Neural cell (in vitro differentiated cells): Measurements from ENCODE around the gene TSPAN4. TPM values are rescaled to one million over a fixed set of nuclear protein-coding genes. Genes with fewer than 3 reads are reported as not detected.

Source experiments
- H2AFZ ChIP-seq: fragments of 200-600, 300-800 bp; sonication (generic), shearing (Covaris generic); 2 replicates; pipeline ENCODE4 v1.6.0; 2014; ENCODE audit warnings: low read depth, mild to moderate bottlenecking, antibody characterized with exemption, low read length, moderate library complexity
- H3F3A ChIP-seq: fragments of 200-600 bp; shearing (Covaris generic); 2 replicates; pipeline ENCODE4 v1.6.1; 2016; ENCODE audit warnings: mild to moderate bottlenecking, moderate library complexity, mixed read lengths, antibody characterized with exemption, low read length; ENCODE audit not compliant: insufficient read depth, poor library complexity, severe bottlenecking
- H3K27ac ChIP-seq: fragments of 200-600, 300-800 bp; sonication (generic), shearing (Covaris generic); 2 replicates; pipeline ENCODE4 v1.5.1; 2014; ENCODE audit warnings: mild to moderate bottlenecking, low read length, moderate library complexity
- H3K27me3 ChIP-seq: fragments of 300-800, 200-600 bp; sonication (generic), shearing (Covaris generic); 2 replicates; pipeline ENCODE4 v1.6.0; 2014; ENCODE audit warnings: mild to moderate bottlenecking, low read depth, low read length, moderate library complexity; ENCODE audit not compliant: insufficient read depth
- H3K36me3 ChIP-seq: fragments of 300-800, 200-600 bp; sonication (generic), shearing (Covaris generic); 2 replicates; pipeline ENCODE4 v1.5.1; 2014; ENCODE audit warnings: mild to moderate bottlenecking, antibody characterized with exemption, low read length, moderate library complexity; ENCODE audit not compliant: insufficient read depth
- H3K4me2 ChIP-seq: fragments of 300-800, 200-600 bp; sonication (generic), shearing (Covaris generic); 2 replicates; pipeline ENCODE4 v1.6.0; 2014; ENCODE audit warnings: mild to moderate bottlenecking, low read length
- H3K4me3 ChIP-seq: fragments of 300-800, 200-600 bp; sonication (generic), shearing (Covaris generic); 2 replicates; pipeline ENCODE4 v1.5.1; 2014; ENCODE audit warnings: mild to moderate bottlenecking, low read length, moderate library complexity
- H3K79me2 ChIP-seq: fragments of 200-600 bp; shearing (Covaris generic); replicated peaks from 2 replicates; pipeline ENCODE4 v1.6.0; 2014; ENCODE audit warnings: mild to moderate bottlenecking, low read length, moderate library complexity; ENCODE audit not compliant: insufficient read depth
- H3K9ac ChIP-seq: fragments of 300-800, 200-600 bp; sonication (generic), shearing (Covaris generic); 2 replicates; pipeline ENCODE4 v1.6.1; 2016; ENCODE audit warnings: mild to moderate bottlenecking, low read length, mixed read lengths
- H3K9me2 ChIP-seq: fragments of 200-600 bp; shearing (Covaris generic); 2 replicates; pipeline ENCODE4 v1.6.1; 2016; ENCODE audit warnings: mild to moderate bottlenecking, low read length, mixed read lengths; ENCODE audit not compliant: insufficient read depth
- H3K9me3 ChIP-seq: fragments of 200-600, 300-800 bp; sonication (generic), shearing (Covaris generic); 2 replicates; pipeline ENCODE4 v1.6.1; 2016; ENCODE audit warnings: mild to moderate bottlenecking, mixed run types, low read length, moderate library complexity, mixed read lengths
- H4K20me1 ChIP-seq: fragments of 200-600 bp; shearing (Covaris generic); 2 replicates; pipeline ENCODE4 v1.6.1; 2016; ENCODE audit warnings: mild to moderate bottlenecking, mixed run types; ENCODE audit not compliant: insufficient read depth
- EP300 ChIP-seq: fragments of 450-650 bp; conservative IDR thresholded peaks from 2 replicates; pipeline ENCODE4 v1.6.1; 2014; ENCODE audit warnings: antibody characterized with exemption, mild to moderate bottlenecking, moderate library complexity; ENCODE audit not compliant: poor library complexity, severe bottlenecking
- EZH2 ChIP-seq: fragments of 200-600, 300-800 bp; shearing (Covaris generic), sonication (generic); IDR thresholded peaks from 2 replicates; pipeline ENCODE4 v1.6.1; 2014; ENCODE audit warnings: antibody characterized with exemption, low read length, borderline replicate concordance, mild to moderate bottlenecking; ENCODE audit not compliant: insufficient read depth, poor library complexity, severe bottlenecking
- MXI1 ChIP-seq: fragments of 450-650 bp; conservative IDR thresholded peaks from 2 replicates; pipeline ENCODE4 v1.6.1; 2014; ENCODE audit warnings: antibody characterized with exemption, mild to moderate bottlenecking; ENCODE audit not compliant: poor library complexity, severe bottlenecking
- POLR2AphosphoS5 ChIP-seq: IDR thresholded peaks from 2 replicates; pipeline ENCODE4 v1.6.1; 2012
- RAD21 ChIP-seq: fragments of 450-650 bp; conservative IDR thresholded peaks from 2 replicates; pipeline ENCODE4 v1.6.1; 2014; ENCODE audit warnings: antibody characterized with exemption, mild to moderate bottlenecking, moderate library complexity
- SMC3 ChIP-seq: fragments of 450-650 bp; conservative IDR thresholded peaks from 2 replicates; pipeline ENCODE4 v1.6.1; 2014; ENCODE audit warnings: antibody characterized with exemption, mild to moderate bottlenecking, moderate library complexity; ENCODE audit not compliant: poor library complexity
- TAF1 ChIP-seq: IDR thresholded peaks from 2 replicates; pipeline ENCODE4 v1.6.1; 2012; ENCODE audit warnings: low read depth
- polyA plus RNA-seq: library from polyadenylated mRNA; depleted of rRNA; stranded (reverse); fragments of >200 nt; gene quantifications from 2 replicates; pipeline ENCODE4 v1.2.3, GENCODE V29; 2014
- TF ChIP-seq, protein P1 (sequence below): IDR thresholded peaks from 2 replicates; pipeline ENCODE4 v1.6.1; 2012; ENCODE audit warnings: borderline replicate concordance
- TF ChIP-seq, protein P2 (sequence below): fragments of 450-650 bp; IDR thresholded peaks from 2 replicates; pipeline ENCODE4 v1.5.1; 2014; ENCODE audit warnings: antibody characterized with exemption, mild to moderate bottlenecking, moderate library complexity; ENCODE audit not compliant: poor library complexity, severe bottlenecking

TSPAN4 gene
- polyA plus RNA-seq, 1 donor from 2014 or later, result 68.1 TPM

DNA sequence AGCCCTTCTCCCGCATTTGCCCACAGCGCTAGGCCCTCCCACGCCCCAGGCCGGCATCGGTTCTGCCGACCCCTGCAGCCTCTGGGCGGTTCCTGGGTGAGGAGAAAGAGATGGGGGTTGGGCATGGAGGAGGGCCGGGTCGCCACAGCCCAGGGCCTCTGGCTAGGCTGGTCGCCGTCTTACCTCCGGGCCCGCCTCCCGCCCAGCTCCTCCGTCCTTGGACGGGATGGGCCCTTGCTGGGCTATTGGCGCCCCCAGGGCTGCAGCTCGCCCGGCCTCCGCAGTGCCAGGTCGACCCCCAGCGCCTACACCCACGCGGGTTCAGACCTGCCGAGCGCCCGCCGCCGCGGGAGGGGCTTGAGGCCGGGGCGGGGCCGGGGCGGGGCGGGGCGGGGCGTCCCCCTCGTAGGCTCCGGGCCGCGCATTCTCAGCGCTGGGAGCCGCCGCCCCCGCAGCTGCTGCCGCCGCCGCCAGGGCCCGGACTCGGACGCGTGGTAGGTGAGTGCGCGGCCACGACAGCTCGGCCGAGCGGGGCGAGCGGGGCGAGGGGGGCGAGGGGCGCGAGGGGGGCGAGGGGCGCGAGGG lies 10.0 kb upstream of the TSPAN4 start, which contains the start of gene CD151:
TSS of gene CD151 (plus strand) at position 424 of the 585 bp plus-strand sequence. CDS start 3,118 bp downstream, outside the sequence.
- Histone ChIP-seq H3K27ac (peak within 1 kb of the TSS; percentile 34), H3K27me3 (peaks cover 28% of the 10 kb centered on the region), H2AFZ (no peak within 1 kb of the TSS), H4K20me1 (no peaks in the 10 kb centered on the region), H3K4me2 (peak within 1 kb of the TSS; percentile 59), H3K36me3 (no peaks in the 10 kb centered on the region), H3F3A (no peaks in the 10 kb centered on the region), H3K9me2 (no peaks in the 10 kb centered on the region), H3K9ac (peak within 1 kb of the TSS; percentile 75), H3K4me3 (peak within 1 kb of the TSS; percentile 81), H3K79me2 (no peaks in the 10 kb centered on the region), H3K9me3 (no peaks in the 10 kb centered on the region)
- TF ChIP-seq EZH2, result no peak
- TF ChIP-seq POLR2AphosphoS5, result peak; percentile 34

- Histone ChIP-seq H3K9me3 (no peaks in the 10 kb centered on the region), H3K36me3 (no peaks in the 10 kb centered on the region), H3F3A (no peaks in the 10 kb centered on the region), H3K27ac (no peak overlapping the region), H3K9me2 (no peaks in the 10 kb centered on the region), H3K27me3 (peaks cover 25% of the 10 kb centered on the region), H3K4me2 (peak overlapping the region; percentile 59), H2AFZ (no peak overlapping the region), H3K9ac (peak overlapping the region; percentile 75), H3K79me2 (no peaks in the 10 kb centered on the region), H3K4me3 (peak overlapping the region; percentile 81), H4K20me1 (no peaks in the 10 kb centered on the region)
- TF ChIP-seq RAD21 (peak; percentile 10), SMC3 (no peak), TAF1 (no peak), POLR2AphosphoS5 (peak; percentile 37), MXI1 (peak; percentile 34)
Measured at GRCh38 chr11:833114-833791, 9.4 kb upstream of the TSPAN4 start.

GRCh38 chr11:833849-834311 lies 8.8 kb upstream of the TSPAN4 start:
- Histone ChIP-seq H3K27ac (no peak overlapping the region), H3K9me2 (no peaks in the 10 kb centered on the region)

More at GRCh38 chr11:833849-834311, 8.8 kb upstream of the TSPAN4 start:
- no peaks in the 10 kb centered on the region for H3K36me3 ChIP-seq
- H3K79me2 ChIP-seq, result no peaks in the 10 kb centered on the region
- H3K4me2 ChIP-seq, result peak overlapping the region; percentile 59
- no peak overlapping the region for H2AFZ ChIP-seq
- H3K27me3 ChIP-seq, result peaks cover 24% of the 10 kb centered on the region
- H3K4me3 ChIP-seq, result peak overlapping the region; percentile 81
- TF ChIP-seq SMC3 (no peak), TAF1 (no peak), RAD21 (no peak), EP300 (no peak), EZH2 (no peak), POLR2AphosphoS5 (no peak), MXI1 (no peak)
- TF ChIP-seq, protein P1, sequence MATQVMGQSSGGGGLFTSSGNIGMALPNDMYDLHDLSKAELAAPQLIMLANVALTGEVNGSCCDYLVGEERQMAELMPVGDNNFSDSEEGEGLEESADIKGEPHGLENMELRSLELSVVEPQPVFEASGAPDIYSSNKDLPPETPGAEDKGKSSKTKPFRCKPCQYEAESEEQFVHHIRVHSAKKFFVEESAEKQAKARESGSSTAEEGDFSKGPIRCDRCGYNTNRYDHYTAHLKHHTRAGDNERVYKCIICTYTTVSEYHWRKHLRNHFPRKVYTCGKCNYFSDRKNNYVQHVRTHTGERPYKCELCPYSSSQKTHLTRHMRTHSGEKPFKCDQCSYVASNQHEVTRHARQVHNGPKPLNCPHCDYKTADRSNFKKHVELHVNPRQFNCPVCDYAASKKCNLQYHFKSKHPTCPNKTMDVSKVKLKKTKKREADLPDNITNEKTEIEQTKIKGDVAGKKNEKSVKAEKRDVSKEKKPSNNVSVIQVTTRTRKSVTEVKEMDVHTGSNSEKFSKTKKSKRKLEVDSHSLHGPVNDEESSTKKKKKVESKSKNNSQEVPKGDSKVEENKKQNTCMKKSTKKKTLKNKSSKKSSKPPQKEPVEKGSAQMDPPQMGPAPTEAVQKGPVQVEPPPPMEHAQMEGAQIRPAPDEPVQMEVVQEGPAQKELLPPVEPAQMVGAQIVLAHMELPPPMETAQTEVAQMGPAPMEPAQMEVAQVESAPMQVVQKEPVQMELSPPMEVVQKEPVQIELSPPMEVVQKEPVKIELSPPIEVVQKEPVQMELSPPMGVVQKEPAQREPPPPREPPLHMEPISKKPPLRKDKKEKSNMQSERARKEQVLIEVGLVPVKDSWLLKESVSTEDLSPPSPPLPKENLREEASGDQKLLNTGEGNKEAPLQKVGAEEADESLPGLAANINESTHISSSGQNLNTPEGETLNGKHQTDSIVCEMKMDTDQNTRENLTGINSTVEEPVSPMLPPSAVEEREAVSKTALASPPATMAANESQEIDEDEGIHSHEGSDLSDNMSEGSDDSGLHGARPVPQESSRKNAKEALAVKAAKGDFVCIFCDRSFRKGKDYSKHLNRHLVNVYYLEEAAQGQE, result no peak
- TF ChIP-seq, protein P2, sequence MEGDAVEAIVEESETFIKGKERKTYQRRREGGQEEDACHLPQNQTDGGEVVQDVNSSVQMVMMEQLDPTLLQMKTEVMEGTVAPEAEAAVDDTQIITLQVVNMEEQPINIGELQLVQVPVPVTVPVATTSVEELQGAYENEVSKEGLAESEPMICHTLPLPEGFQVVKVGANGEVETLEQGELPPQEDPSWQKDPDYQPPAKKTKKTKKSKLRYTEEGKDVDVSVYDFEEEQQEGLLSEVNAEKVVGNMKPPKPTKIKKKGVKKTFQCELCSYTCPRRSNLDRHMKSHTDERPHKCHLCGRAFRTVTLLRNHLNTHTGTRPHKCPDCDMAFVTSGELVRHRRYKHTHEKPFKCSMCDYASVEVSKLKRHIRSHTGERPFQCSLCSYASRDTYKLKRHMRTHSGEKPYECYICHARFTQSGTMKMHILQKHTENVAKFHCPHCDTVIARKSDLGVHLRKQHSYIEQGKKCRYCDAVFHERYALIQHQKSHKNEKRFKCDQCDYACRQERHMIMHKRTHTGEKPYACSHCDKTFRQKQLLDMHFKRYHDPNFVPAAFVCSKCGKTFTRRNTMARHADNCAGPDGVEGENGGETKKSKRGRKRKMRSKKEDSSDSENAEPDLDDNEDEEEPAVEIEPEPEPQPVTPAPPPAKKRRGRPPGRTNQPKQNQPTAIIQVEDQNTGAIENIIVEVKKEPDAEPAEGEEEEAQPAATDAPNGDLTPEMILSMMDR, result no peak
- no peaks in the 10 kb centered on the region for H4K20me1 ChIP-seq
- no peaks in the 10 kb centered on the region for H3F3A ChIP-seq
- H3K9me3 ChIP-seq, result no peaks in the 10 kb centered on the region
- peak overlapping the region; percentile 75 for H3K9ac ChIP-seq
